Amygdala (tissue), 56 donors: ENCODE data around the gene CDK5.
"Not testable (repeated sequence)": the region's sequence is repeated elsewhere in the genome, so short reads cannot be mapped to it uniquely, and the experiment has no call there.

Experiments
- DNase-seq, 56 donors: peaks; one replicate each; lab custom pipeline; 2025; lab: John Stamatoyannopoulos, UW

CDK5 gene

DNA sequence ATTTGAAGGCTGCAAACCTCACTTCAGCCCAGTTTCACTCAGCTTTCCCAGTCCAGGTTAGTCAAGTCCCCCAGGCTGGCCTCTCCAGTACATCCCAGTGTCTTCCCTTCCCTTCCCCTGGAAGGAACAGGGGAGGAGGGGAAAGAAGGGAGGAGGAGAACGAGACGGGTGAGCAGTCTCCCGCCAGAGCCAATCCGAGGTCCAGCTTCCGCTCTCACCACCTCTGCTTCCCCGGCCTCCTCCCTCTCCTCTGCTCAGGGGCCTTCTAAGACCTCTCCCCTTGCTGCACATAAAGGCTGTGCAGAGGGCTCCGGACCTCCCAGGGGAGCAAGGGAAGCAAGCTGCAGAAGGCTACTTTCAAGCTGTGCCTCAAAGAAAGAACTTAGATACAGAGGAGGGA lies 37.5 kb downstream of the CDK5 start:
- DNase-seq = no peak

DNA sequence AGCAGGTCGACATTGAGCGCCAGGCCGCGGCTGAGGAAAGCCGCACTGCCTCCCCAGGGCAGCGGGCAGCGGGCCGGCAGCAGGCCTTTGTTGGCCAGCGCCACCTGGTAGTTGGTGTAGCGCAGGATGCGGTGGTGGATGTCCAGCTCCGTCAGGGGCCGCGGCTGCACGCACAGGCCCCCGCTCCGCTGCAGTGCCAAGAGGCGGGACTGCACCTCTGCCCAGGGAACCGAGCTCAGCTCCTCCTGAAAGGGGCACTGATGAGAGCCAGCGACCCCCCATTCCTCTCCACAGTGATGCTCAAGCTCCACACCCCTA lies 38.6 kb downstream of the CDK5 start:
- no peak for DNase-seq

DNA sequence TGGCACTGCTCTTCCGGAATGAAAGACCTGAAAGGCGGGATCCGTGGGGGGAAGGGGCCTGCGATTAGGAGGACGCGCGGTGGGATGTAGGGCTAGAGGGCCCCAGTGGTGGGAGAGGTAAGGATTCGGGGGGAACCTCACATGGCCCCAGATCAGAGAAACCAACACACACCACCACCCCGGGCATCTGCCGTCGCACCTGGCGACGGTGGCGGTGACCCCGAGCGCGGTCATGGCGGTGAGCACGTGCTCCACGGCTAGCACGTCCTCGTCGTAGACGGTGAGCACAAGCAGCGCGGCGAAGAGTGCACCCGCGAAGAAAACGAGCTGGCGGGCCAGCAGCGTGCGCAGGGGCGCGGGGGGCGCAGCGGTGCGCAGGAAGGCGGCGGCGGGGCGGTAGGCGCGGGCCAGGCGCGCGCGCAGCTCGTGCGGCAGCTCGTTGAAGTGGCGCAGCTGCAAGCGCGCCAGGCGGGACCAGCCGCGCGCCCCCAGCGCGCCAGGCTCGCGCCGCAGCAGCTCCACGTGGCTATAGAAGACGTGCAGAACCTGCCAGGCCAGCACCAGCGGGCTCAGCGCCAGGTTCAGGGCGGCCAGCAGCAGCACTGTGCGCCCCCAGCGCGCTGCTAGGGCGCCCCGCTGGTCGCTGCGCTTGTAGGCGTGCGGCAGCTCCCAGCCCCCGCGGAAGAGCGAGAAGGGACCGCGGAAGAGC lies 39.1 kb downstream of the CDK5 start:
- DNase-seq = peak in 10 of 56 donors; percentile 5 to 45 (median 24)

DNA sequence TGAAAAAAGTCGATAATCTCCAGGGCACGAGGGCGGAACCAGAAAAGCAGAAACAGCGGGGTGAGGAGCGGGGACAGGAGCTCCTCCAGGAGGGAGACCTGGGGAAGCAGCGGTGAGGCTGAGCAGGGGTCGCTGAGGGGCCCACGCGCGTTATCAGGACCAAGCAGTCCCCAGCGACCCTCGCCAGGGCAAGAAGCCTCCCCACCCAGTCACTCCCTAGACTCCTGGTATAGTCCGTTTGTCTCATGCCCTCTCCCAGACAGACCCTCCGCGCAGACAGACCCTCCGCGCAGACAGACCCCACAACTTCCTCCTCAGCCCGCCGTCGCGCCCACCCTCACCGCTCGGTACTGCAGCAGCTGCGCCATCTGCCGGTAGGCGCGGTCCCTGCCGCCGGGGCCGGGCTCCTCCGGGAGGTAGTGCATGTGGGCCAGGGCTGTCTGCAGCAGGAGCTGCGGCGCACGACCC lies 39.7 kb downstream of the CDK5 start:
- DNase-seq = peak in 32 of 56 donors; percentile 8 to 71 (median 30)

DNA sequence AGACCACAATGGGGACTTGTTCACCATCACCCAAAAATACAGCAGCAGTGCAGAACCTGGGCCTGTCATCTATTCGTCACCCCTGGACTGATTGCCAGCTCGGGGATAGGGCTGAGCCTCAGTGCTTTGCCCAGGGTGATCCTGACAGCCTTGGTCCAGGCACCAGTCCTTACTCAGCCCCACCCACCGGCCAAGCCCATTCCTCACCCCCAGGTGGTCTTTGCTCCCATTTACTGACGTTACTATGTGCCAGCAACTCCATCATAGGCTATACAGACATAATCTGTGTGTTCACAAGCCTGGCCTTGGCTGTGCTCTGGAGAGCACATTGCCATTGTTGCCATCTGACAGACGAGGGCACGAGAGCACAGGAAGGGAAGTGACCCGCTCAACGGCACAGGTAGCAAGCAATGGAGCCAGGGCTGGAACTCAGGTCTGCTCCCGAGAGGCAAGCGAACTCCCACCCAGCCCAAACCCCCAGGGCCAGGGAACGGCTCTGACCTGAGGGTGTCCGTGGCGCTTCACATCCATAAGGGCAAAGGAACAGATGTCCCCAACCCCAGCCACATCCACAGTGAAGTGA lies 40.2 kb downstream of the CDK5 start:
- no peak for DNase-seq

DNA sequence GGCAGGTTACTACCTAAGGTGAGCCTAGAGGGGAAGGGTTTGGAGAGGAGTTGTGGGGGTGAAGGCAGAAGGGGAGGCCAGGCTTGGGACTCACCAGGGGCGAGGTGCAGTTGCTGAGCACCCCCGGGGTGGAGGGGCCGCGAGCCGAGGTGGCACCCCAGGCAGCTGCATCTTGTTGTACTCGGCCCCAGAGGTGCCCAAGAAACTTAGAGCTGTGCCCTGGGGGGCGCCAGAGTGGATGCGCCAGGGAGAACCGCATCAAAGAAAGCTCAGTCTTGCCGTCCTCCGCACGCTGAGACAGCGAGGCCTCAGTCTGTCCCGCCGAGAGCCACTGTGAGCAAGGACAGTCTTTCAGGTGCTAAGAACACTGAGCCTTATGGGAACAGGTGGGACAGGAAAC lies 40.8 kb downstream of the CDK5 start:
- no peak for DNase-seq

DNA sequence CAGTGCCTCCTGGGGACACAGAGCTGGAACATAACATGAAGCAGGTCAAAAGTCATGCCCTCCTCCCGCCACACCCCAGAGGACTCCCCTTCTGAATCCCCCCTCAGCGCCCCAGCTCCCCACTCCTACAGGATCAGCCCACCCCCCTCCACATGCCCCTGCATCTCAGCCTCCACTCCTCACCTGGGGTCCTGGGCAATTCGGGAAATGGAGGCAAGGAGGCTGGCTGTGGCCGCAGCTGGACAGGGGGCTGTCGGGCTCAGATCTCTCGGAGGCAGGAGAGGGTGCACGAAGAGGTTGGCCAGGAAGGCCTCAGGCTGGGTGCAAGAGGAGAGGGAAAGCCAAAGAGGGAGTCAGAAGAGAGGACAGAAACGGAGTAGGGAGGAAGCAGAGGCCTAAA lies 41.2 kb downstream of the CDK5 start:
- DNase-seq = no peak

DNA sequence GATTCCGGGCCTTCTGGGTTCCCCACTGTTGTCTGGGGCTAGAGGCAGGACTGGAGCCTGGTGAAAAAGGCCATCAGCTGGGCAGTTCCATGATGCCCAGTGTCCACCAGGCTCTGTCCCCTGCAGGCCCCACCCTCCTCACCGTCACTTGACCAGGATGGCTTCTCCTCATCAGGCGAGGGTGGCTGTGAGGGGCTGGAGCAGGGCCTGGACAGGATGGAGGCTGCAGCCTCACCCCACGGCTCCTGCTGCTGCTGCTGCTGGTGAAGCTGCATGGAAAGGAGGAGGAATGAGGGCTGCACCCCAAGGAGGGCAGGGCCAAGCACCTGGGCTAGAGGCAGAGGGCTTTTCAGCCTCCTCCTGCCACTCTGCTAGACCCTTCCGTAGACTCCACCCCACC lies 41.7 kb downstream of the CDK5 start:
- DNase-seq = no peak

DNA sequence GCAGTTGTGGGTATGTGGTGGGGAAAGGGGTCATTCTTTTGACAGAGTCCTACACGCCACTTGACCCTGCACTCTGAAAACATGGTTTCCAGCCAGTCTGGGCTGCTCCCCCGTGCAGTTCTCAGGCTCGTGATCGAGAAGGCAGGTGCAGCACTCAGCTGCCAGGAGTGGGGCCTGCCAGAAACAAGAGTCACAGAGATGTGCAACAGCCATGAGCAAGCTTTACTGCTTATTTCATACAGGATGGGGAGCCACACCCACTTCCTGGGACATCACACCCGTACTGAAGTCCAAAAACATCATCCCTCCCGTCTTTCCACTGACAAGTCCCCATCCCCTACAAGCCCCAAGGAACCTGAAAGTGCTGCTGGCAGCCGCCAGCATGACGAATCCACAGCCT lies 42.7 kb downstream of the CDK5 start:
- no peak for DNase-seq

DNA sequence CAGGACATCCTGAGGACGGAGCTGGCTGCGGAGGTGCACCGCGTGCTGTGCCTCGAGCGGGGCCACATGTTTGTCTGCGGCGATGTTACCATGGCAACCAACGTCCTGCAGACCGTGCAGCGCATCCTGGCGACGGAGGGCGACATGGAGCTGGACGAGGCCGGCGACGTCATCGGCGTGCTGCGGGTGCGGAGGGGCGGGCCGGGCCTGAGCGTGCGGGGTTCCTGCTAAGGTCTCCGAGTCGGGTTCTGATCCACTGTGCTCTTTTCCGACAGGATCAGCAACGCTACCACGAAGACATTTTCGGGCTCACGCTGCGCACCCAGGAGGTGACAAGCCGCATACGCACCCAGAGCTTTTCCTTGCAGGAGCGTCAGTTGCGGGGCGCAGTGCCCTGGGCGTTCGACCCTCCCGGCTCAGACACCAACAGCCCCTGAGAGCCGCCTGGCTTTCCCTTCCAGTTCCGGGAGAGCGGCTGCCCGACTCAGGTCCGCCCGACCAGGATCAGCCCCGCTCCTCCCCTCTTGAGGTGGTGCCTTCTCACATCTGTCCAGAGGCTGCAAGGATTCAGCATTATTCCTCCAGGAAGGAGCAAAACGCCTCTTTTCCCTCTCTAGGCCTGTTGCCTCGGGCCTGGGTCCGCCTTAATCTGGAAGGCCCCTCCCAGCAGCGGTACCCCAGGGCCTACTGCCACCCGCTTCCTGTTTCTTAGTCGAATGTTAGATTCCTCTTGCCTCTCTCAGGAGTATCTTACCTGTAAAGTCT lies 43.8 kb downstream of the CDK5 start:
- DNase-seq = peak in 52 of 56 donors; percentile 7 to 89 (median 56)

DNA sequence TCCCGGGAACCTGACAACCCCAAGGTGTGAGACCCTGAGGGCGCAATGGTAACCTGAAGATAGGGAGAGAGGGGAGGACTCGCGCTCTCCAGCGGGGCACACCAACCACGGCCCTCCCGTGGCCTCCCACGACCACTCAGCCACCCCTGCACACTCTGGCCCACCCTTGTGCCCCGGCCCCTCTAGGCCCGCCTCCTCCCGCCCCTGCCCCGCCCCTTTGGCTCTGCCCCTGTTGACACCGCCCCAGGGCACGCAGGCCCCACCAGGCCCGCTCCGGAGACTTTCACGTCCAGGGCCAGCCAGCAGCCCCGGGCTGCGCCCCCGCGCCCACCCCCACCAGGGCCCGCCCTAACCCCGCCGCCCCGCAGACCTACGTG lies 44.4 kb downstream of the CDK5 start:
- no peak for DNase-seq

DNA sequence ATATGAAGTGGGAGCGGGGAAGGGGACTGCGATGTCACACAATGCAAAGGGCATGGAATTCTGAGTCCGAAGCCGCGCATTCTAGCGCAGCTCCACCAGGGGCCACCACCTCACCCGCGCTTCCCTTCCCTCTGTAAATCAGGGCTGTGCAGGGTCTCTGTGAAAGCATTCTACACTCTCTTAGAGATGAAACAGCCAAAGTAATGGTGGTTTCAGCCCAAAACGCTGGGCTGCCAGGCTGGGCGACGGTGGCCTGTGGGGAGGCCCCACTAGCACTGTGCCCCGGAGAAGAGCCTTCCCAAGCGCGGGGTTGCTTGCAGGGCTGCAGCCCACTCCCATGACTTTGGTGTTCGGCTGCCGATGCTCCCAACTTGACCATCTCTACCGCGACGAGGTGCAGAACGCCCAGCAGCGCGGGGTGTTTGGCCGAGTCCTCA lies 44.8 kb downstream of the CDK5 start:
- DNase-seq = peak in 1 of 56 donors; percentile 12

DNA sequence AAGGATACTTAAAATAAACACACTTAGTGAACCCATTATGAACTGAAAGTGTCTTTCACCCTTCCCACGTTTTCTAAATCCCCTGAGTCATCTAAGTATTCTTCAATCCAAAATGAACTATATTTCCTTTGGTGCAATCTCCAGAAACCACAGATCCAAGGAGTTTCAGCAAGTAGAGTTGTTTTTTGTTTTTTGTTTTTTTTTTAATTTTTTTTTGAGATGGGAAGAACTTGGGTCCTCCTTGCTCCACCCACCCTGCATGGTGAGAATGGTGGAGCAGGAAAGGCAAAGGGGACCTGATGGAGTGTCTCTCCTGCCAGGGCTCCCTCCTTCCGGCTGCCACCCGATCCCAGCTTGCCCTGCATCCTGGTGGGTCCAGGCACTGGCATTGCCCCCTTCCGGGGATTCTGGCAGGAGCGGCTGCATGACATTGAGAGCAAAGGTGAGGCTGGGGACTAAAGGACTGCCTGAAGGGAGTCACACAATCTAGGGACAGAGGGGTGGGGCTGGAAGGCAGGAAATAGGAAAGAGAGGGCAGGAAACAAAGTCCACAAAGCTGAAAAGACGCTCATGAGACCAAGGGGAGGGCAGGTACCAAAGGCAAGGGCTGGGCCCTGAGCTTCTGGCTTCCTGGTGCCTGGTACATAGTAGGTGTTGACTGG lies 45.5 kb downstream of the CDK5 start:
- no peak for DNase-seq

DNA sequence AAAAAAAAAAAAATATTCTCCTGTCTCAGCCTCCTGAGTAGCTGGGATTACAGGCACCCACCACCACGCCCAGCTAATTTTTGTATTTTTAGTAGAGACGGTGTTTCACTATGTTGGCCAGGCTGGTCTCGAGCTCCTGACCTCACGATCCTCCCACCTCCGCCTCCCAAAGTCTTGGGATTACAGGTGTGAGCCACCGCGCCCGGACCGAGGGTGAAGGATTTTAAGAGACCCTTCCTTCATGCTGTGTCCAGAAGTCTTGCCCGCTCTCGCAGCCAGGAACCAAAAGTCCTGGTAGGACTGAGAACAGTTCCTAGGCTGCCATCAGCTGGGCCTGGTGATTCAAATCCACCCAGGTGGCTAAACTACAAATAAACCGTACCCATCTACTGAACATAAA lies 46.1 kb downstream of the CDK5 start:
- not testable (repeated sequence) for DNase-seq

DNA sequence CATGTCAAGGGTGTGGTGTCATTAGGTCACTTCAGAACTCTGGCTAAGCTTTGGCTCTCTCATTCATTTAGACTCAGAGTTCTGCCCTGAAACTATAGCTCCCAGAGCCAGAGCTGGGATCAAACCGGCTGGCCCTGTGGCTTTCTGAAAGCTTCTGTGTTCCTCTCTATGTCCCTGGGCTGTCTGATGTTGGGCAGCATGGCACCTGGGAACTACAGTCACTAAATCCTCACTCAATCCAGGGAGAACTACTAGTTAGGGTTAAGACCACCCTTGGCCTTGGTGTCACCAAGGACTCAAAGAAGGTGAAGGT lies 46.6 kb downstream of the CDK5 start:
- DNase-seq = no peak

DNA sequence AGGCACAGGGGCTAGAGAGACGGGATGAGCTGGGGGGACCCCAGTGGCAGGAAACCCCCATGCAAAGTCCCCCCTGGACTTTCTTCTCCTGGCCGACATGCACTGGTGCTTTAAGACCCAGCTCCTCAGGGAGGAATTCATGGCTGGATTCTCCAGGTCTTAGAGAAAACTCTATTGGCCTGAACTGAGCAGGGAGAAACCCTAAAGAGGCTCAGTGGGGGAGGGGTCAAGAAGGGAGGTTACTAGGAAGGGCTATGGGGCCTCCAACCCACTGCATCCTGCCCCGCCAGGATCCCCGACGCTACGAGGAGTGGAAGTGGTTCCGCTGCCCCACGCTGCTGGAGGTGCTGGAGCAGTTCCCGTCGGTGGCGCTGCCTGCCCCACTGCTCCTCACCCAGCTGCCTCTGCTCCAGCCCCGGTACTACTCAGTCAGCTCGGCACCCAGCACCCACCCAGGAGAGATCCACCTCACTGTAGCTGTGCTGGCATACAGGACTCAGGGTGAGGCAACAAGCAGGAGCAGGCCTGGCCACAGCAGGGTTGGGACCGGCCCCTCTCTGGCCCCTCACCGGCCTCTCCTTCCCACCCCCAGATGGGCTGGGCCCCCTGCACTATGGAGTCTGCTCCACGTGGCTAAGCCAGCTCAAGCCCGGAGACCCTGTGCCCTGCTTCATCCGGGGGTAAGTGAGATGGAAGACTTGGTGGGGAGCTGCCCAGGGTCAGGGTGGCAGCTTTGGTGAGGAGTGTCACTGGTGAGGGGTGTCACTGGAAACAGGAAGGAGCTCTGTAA lies 47.2 kb downstream of the CDK5 start:
- no peak for DNase-seq

DNA sequence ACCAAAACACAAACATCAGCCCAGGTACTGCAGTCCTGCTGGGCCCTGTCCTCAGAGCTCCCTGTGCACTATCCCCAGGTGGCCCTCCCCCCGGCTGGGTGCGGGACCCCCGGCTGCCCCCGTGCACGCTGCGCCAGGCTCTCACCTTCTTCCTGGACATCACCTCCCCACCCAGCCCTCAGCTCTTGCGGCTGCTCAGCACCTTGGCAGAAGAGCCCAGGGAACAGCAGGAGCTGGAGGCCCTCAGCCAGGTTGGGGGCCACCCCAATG lies 47.7 kb downstream of the CDK5 start:
- no peak for DNase-seq

DNA sequence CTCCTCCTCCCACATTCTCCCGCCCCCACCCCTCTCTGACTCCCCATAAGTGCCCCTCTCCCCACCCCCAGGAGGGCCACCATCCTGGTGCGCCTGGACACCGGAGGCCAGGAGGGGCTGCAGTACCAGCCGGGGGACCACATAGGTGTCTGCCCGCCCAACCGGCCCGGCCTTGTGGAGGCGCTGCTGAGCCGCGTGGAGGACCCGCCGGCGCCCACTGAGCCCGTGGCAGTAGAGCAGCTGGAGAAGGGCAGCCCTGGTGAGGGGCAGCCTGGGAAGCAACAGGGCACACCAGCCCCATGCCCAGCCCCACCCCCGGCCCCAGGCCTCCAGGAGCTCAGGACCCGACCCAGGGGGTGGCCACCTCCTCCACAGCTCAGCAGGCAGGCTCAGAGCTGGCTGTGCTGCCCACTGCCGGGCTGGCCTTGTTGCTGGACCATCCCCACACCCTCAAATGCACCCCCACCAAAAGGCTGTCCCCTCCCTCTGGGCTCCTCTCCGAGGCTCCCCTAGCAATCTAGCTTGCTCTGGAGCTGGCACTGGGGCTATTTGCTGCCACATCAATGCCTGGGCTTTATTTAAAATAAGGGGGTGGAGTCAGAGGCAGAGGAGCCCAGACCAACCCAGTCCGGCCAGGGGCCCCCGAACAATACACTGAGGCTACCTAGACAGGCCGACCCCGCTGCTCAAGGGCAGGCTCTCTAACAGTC lies 48.2 kb downstream of the CDK5 start:
- no peak for DNase-seq

DNA sequence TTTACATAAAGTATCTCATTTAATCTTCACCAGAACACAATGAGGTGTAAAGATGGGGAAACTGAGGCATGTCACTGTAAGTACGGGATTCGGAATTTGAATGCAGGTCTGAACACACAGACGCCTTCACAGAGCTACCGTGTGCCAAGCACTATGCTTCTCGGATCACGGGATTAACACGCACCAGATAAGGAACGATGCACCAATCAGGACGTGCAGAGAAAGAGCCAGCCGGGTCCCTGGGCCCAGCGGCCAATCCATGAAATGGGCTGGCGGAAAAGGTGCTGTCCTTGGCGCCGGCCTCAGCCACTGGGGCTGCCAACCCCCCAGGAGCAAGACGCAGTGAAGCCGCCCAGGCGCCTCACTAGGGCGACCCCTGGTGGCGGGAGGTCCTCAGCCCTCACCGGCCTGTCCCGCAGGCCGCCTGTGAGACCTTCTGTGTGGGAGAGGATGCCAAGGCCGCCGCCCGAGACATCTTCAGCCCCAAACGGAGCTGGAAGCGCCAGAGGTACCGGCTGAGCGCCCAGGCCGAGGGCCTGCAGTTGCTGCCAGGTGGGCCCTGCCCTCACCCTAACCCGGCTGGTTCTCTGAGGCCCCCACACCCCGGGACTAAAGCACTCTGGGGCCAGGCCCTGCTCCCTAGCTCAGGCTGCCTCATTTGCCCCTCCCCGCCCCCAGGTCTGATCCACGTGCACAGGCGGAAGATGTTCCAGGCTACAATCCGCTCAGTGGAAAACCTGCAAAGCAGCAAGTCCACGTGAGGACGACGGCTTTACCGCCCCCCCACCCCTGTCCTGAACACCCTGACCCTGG lies 49.0 kb downstream of the CDK5 start:
- peak in 19 of 56 donors; percentile 3 to 59 (median 17) for DNase-seq
